Measurements from ENCODE around the gene UBL4A.
A peak's percentile ranks its signal among the peaks of the same experiment; 100 is the strongest.

The UBL4A gene

DNA sequence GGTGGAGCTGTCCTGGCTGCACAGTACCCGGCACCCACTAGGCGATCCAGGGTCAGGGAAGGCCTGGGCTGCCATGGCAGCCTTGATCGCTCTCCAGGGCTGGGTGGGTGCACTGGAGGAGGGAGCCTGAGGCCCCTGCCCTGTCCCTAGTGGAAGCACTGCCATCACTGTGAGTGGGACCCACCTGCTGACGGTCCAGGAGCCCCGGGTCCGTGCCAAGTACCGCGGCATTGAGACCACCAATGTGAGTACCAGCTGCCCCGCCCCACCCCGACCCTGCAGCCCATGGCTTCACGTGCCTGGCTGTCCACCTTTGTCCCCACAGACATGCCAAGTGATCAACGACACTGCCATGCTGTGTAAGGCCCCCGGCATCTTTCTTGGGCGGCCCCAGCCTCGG, 19.5 kb downstream of the UBL4A start:
- no peak overlapping the region for H3K4me3 ChIP-seq (replicated peaks; ENCODE audit: insufficient read depth, low read length)
- no peak for DNase-seq (ENCODE audit: low read depth in 1 of 2, low spot score in 1 of 2)

DNA sequence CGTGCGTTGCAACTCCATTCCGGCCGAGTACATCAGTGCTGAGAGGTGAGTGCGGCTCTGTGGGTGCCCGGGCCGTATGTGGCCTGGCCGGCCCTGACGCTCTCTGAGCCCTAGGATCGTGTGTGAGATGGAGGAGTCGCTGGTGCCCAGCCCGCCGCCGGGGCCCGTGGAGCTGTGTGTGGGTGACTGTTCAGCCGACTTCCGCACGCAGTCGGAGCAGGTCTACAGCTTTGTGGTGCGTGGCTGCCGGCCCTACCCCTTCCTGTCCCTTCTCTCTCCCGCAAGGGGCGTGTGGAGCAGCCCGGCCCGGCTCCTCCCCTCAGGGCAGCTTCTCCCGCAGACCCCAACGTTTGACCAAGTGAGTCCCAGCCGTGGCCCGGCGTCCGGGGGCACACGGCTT, 20.4 kb downstream of the UBL4A start:
- TF ChIP-seq, protein P1, sequence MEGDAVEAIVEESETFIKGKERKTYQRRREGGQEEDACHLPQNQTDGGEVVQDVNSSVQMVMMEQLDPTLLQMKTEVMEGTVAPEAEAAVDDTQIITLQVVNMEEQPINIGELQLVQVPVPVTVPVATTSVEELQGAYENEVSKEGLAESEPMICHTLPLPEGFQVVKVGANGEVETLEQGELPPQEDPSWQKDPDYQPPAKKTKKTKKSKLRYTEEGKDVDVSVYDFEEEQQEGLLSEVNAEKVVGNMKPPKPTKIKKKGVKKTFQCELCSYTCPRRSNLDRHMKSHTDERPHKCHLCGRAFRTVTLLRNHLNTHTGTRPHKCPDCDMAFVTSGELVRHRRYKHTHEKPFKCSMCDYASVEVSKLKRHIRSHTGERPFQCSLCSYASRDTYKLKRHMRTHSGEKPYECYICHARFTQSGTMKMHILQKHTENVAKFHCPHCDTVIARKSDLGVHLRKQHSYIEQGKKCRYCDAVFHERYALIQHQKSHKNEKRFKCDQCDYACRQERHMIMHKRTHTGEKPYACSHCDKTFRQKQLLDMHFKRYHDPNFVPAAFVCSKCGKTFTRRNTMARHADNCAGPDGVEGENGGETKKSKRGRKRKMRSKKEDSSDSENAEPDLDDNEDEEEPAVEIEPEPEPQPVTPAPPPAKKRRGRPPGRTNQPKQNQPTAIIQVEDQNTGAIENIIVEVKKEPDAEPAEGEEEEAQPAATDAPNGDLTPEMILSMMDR (IDR thresholded peaks at IDR 0.05; ENCODE audit: insufficient read depth, low read length) = no peak
- TF ChIP-seq SPI1 (IDR thresholded peaks at IDR 0.05; ENCODE audit: borderline replicate concordance, low read depth) (no peak), GABPA (IDR thresholded peaks at IDR 0.05; ENCODE audit: low read depth) (no peak), POLR2AphosphoS5 (IDR thresholded peaks at IDR 0.05; ENCODE audit: low read depth) (no peak)
- TF ChIP-seq, protein P2, sequence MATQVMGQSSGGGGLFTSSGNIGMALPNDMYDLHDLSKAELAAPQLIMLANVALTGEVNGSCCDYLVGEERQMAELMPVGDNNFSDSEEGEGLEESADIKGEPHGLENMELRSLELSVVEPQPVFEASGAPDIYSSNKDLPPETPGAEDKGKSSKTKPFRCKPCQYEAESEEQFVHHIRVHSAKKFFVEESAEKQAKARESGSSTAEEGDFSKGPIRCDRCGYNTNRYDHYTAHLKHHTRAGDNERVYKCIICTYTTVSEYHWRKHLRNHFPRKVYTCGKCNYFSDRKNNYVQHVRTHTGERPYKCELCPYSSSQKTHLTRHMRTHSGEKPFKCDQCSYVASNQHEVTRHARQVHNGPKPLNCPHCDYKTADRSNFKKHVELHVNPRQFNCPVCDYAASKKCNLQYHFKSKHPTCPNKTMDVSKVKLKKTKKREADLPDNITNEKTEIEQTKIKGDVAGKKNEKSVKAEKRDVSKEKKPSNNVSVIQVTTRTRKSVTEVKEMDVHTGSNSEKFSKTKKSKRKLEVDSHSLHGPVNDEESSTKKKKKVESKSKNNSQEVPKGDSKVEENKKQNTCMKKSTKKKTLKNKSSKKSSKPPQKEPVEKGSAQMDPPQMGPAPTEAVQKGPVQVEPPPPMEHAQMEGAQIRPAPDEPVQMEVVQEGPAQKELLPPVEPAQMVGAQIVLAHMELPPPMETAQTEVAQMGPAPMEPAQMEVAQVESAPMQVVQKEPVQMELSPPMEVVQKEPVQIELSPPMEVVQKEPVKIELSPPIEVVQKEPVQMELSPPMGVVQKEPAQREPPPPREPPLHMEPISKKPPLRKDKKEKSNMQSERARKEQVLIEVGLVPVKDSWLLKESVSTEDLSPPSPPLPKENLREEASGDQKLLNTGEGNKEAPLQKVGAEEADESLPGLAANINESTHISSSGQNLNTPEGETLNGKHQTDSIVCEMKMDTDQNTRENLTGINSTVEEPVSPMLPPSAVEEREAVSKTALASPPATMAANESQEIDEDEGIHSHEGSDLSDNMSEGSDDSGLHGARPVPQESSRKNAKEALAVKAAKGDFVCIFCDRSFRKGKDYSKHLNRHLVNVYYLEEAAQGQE (IDR thresholded peaks at IDR 0.05; ENCODE audit: insufficient replicate concordance, low read depth) = no peak
- Histone ChIP-seq H3K27me3 (ENCODE audit: insufficient read depth, poor library complexity, severe bottlenecking) (no peaks in the 10 kb centered on the region), H3K27ac (replicated peaks) (no peak overlapping the region), H3K4me3 (replicated peaks; ENCODE audit: insufficient read depth, low read length) (no peak overlapping the region)
- peak in 1 of 2 experiments; percentile 8 for DNase-seq (ENCODE audit: low read depth in 1 of 2, low spot score in 1 of 2)

More for the DNA sequence above, 19.5 kb downstream of the UBL4A start:
- TF ChIP-seq GABPA (IDR thresholded peaks at IDR 0.05; ENCODE audit: low read depth) = no peak
- no peak for TF ChIP-seq POLR2AphosphoS5 (IDR thresholded peaks at IDR 0.05; ENCODE audit: low read depth)
- TF ChIP-seq, protein P2 (IDR thresholded peaks at IDR 0.05; ENCODE audit: insufficient replicate concordance, low read depth) = no peak
- TF ChIP-seq, protein P1 (IDR thresholded peaks at IDR 0.05; ENCODE audit: insufficient read depth, low read length) = no peak
- no peak for TF ChIP-seq SPI1 (IDR thresholded peaks at IDR 0.05; ENCODE audit: borderline replicate concordance, low read depth)
- H3K27ac ChIP-seq (replicated peaks) = no peak overlapping the region
- H3K27me3 ChIP-seq (ENCODE audit: insufficient read depth, poor library complexity, severe bottlenecking) = no peaks in the 10 kb centered on the region

DNA sequence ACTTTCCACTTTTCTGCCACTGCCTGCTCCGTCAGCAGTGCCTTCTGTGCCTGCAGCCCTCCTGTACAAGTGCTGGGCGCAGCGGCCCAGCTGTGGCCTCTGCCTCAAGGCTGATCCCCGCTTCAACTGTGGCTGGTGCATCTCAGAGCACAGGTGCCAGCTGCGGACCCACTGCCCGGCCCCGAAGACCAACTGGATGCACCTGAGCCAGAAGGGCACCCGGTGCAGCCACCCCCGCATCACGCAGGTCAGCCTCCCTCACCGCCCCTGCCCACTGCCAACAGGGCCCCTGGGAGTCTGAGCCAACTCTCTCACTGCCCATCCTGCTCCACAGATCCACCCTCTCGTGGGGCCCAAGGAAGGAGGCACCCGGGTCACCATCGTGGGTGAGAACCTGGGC, 20.8 kb downstream of the UBL4A start:
- DNase-seq (ENCODE audit: low read depth in 1 of 2, low spot score in 1 of 2) = no peak
- TF ChIP-seq, protein P1 (IDR thresholded peaks at IDR 0.05; ENCODE audit: insufficient read depth, low read length) = no peak
- Histone ChIP-seq H3K27me3 (ENCODE audit: insufficient read depth, poor library complexity, severe bottlenecking) (no peaks in the 10 kb centered on the region), H3K4me3 (replicated peaks; ENCODE audit: insufficient read depth, low read length) (no peak overlapping the region), H3K27ac (replicated peaks) (no peak overlapping the region)

DNA sequence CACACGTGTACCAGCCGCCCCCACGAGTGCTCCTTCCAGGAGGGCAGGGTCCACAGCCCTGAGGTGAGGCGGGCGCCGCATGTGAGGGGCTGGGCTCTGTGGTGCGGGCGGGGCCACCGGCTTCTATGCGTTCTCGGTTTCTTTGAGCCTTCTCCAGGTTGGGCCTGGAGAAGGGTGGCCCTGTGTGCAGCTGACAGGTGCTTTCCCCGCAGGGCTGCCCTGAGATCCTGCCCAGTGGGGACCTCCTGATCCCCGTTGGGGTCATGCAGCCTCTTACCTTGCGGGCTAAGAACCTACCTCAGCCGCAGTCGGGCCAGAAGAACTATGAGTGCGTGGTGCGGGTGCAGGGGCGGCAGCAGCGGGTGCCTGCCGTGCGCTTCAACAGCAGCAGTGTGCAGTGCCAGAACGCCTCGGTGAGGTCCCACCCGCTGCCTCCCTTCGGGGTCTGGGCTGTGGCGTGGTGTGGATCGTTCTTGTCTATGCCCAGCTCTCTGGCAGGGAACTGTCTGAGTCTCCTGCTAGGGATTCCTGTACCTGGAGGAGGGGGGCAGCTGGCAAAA, 21.5 kb downstream of the UBL4A start:
- Histone ChIP-seq H3K27me3 (ENCODE audit: insufficient read depth, poor library complexity, severe bottlenecking) (no peaks in the 10 kb centered on the region), H3K27ac (replicated peaks) (no peak overlapping the region), H3K4me3 (replicated peaks; ENCODE audit: insufficient read depth, low read length) (no peak overlapping the region)
- no peak for DNase-seq (ENCODE audit: low read depth in 1 of 2, low spot score in 1 of 2)
- TF ChIP-seq, protein P1 (IDR thresholded peaks at IDR 0.05; ENCODE audit: insufficient read depth, low read length) = no peak
- no peak for TF ChIP-seq GABPA (IDR thresholded peaks at IDR 0.05; ENCODE audit: low read depth)
- TF ChIP-seq, protein P2 (IDR thresholded peaks at IDR 0.05; ENCODE audit: insufficient replicate concordance, low read depth) = no peak
